ENCODE data around the gene YARS1.
"Not testable (repeated sequence)": the region's sequence is repeated elsewhere in the genome, so short reads cannot be mapped to it uniquely, and the experiment has no call there.

Gene YARS1

DNA sequence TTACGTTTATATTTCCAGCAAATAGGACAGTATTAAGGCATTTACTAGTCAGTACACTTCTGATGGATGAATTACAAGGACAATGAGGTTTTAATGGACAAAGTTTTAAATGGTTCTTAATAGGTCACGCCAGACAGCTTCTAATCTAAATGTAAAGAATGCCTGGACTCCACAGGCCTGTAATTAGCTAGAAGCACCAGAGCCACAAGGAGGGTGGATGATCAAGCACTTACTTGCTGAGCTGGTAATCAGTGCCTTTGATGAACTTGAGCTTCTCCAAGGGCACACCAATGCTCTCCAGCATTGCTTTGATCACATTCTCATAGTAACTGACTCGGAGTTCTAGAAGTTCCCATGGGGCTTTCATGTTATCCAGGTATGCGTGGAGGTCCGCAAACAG, 6.8 kb downstream of the YARS1 start:
- peaks cover 99% of the 10 kb centered on the region for H3K36me3 ChIP-seq (ENCODE audit: insufficient read depth, low read length)
- no peaks in the 10 kb centered on the region for H3K9me3 ChIP-seq (ENCODE audit: low read depth, low read length)
- DNase-seq (ENCODE audit: low read depth, low spot score): no peak
- TF ChIP-seq EZH2 (IDR thresholded peaks at IDR 0.05): no peak
- no peak for TF ChIP-seq FOXP2 (optimal IDR thresholded peaks at IDR 0.05; ENCODE audit: control extremely low read depth, extremely low read length, insufficient read depth)
- TF ChIP-seq POLR2AphosphoS5 (IDR thresholded peaks at IDR 0.05; ENCODE audit: borderline replicate concordance, low read depth, low read length): no peak
- H3K9ac ChIP-seq (ENCODE audit: insufficient read length): no peak overlapping the region
- no peak overlapping the region for H3K4me3 ChIP-seq
- no peak overlapping the region for H3K27ac ChIP-seq

DNA sequence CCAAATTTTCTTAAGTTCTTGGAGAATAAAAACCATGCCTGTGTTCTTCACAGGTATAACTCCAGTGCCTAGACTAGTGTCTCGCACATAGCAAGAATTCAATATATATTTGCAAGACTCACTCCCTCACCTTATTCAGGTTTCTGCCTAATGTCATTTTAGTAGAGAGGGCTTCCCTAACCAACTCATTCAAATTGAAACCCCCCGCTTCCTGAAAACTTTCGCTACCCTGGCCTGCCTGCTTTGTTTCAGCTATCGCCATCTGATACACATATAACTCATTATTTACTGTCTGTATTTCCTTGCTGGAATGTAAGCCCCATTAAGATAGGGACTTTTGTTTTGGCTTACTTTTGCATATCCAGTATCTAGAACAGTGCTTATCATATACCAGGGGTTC, 8.6 kb downstream of the YARS1 start:
- H3K9me3 ChIP-seq (ENCODE audit: low read depth, low read length): no peaks in the 10 kb centered on the region
- no peak for TF ChIP-seq FOXP2 (optimal IDR thresholded peaks at IDR 0.05; ENCODE audit: control extremely low read depth, extremely low read length, insufficient read depth)
- no peak for TF ChIP-seq EZH2 (IDR thresholded peaks at IDR 0.05)
- no peak for TF ChIP-seq POLR2AphosphoS5 (IDR thresholded peaks at IDR 0.05; ENCODE audit: borderline replicate concordance, low read depth, low read length)
- DNase-seq (ENCODE audit: low read depth, low spot score): no peak
- no peak overlapping the region for H3K9ac ChIP-seq (ENCODE audit: insufficient read length)
- no peak overlapping the region for H3K4me3 ChIP-seq
- H3K27ac ChIP-seq: no peak overlapping the region
- peaks cover 84% of the 10 kb centered on the region for H3K36me3 ChIP-seq (ENCODE audit: insufficient read depth, low read length)

DNA sequence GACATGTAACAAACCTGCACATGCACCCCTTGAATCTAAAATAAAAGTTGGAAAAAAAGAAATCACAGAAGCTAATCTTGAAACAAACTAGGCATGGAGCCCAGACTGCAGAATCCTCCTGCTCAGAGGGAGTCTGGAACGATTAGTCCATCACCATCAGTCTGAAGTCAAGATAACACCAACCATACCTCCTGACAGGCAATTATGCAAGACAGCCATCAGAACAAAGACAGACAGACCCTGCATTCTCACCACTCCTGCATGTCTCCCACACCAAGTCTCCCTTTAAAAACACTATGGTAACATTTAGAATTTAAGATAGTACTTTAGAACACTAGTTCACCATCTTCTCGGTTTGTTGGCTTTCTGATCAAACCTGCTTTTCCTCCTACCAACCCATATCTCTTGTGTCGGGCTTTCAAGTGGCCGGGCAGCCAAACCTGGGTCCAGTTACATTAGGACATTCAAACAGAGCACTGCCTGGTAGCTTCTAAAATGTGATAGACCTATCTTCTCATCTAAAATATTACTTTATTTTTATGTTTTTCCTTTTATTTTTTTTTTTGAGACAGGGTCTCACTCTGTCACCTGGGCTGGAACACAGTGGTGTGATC, 10.1 kb downstream of the YARS1 start:
- no peaks in the 10 kb centered on the region for H3K9me3 ChIP-seq (ENCODE audit: low read depth, low read length)
- H3K4me3 ChIP-seq: no peak overlapping the region
- no peak for DNase-seq (ENCODE audit: low read depth, low spot score)
- TF ChIP-seq EZH2 (IDR thresholded peaks at IDR 0.05) (no peak), FOXP2 (optimal IDR thresholded peaks at IDR 0.05; ENCODE audit: control extremely low read depth, extremely low read length, insufficient read depth) (no peak), POLR2AphosphoS5 (IDR thresholded peaks at IDR 0.05; ENCODE audit: borderline replicate concordance, low read depth, low read length) (no peak)
- no peak overlapping the region for H3K9ac ChIP-seq (ENCODE audit: insufficient read length)
- H3K27ac ChIP-seq: no peak overlapping the region
- peaks cover 84% of the 10 kb centered on the region for H3K36me3 ChIP-seq (ENCODE audit: insufficient read depth, low read length)

DNA sequence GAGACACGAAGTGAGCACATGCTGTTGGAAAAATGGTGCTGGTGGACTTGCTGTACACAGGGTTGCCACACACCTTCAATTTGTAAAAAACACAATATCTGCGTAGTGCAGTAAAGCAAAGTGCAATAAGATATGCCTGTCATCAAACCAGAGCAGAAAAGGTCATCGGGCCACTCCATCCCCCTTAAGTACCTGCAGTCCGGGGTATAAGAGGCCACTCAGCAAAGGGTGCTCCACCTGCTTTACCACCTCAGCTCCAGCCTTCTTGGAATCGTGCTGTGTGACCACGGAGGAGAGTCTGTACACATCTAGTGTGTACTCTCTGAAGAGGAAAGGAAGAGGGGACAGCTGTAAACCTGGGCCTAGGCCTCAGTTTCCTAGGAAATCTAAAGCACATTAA, 10.9 kb downstream of the YARS1 start:
- Histone ChIP-seq H3K27ac (no peak overlapping the region), H3K9ac (ENCODE audit: insufficient read length) (no peak overlapping the region), H3K9me3 (ENCODE audit: low read depth, low read length) (no peaks in the 10 kb centered on the region), H3K36me3 (ENCODE audit: insufficient read depth, low read length) (peaks cover 82% of the 10 kb centered on the region), H3K4me3 (no peak overlapping the region)
- TF ChIP-seq FOXP2 (optimal IDR thresholded peaks at IDR 0.05; ENCODE audit: control extremely low read depth, extremely low read length, insufficient read depth) (no peak), EZH2 (IDR thresholded peaks at IDR 0.05) (no peak), POLR2AphosphoS5 (IDR thresholded peaks at IDR 0.05; ENCODE audit: borderline replicate concordance, low read depth, low read length) (no peak)
- no peak for DNase-seq (ENCODE audit: low read depth, low spot score)

DNA sequence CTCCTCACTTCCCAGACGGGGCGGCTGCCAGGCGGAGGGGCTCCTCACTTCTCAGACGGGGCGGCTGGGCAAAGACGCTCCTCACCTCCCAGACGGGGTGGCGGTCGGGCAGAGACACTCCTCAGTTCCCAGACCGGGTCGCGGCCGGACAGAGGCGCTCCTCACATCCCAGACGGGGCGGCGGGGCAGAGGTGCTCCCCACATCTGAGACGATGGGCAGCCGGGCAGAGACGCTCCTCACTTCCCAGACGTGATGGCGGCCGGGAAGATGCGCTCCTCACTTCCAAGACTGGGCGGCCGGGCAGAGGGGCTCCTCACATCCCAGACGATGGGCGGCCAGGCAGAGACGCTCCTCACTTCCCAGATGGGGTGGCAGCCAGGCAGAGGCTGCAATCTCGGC, 12.7 kb downstream of the YARS1 start:
- DNase-seq (ENCODE audit: low read depth, low spot score); H3K9ac ChIP-seq (ENCODE audit: insufficient read length); H3K9me3 ChIP-seq (ENCODE audit: low read depth, low read length); H3K27ac ChIP-seq; H3K4me3 ChIP-seq: not testable (repeated sequence)
- peaks cover 79% of the 10 kb centered on the region for H3K36me3 ChIP-seq (ENCODE audit: insufficient read depth, low read length)

DNA sequence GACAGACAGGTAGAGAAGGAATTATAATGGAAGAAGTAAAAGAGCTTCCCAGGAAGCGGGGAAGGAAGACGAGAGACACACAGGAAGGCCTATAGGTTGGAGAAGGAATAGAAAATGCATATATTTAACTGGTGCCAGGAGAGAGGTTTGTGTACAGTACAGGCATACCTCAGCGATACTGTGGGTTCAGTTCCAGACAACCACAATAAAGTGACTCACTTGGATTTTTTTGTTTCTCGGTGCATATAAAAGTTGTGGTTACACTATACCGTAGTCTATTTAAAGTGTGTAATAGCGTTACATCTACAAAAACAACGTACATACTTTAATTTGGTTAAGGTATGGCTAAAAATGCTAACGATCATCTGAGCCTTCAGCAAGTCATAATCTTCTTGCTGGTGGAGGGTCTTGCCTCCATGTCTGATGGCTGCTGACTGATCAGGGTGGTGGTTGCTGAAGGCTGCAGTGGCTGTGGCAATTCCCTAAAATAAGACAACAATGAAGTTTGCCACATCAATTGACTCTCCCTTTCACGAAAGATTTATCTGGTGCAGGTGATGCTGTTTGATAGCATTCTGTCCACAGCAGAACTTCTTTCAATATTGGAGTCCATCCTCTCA, 16.0 kb downstream of the YARS1 start:
- H3K9ac ChIP-seq (ENCODE audit: insufficient read length): no peak overlapping the region
- DNase-seq (ENCODE audit: low read depth, low spot score): no peak
- no peaks in the 10 kb centered on the region for H3K9me3 ChIP-seq (ENCODE audit: low read depth, low read length)
- H3K36me3 ChIP-seq (ENCODE audit: insufficient read depth, low read length): peaks cover 75% of the 10 kb centered on the region
- H3K27ac ChIP-seq: no peak overlapping the region
- no peak overlapping the region for H3K4me3 ChIP-seq
- no peak for TF ChIP-seq POLR2AphosphoS5 (IDR thresholded peaks at IDR 0.05; ENCODE audit: borderline replicate concordance, low read depth, low read length)
- TF ChIP-seq EZH2 (IDR thresholded peaks at IDR 0.05): no peak
- no peak for TF ChIP-seq FOXP2 (optimal IDR thresholded peaks at IDR 0.05; ENCODE audit: control extremely low read depth, extremely low read length, insufficient read depth)

DNA sequence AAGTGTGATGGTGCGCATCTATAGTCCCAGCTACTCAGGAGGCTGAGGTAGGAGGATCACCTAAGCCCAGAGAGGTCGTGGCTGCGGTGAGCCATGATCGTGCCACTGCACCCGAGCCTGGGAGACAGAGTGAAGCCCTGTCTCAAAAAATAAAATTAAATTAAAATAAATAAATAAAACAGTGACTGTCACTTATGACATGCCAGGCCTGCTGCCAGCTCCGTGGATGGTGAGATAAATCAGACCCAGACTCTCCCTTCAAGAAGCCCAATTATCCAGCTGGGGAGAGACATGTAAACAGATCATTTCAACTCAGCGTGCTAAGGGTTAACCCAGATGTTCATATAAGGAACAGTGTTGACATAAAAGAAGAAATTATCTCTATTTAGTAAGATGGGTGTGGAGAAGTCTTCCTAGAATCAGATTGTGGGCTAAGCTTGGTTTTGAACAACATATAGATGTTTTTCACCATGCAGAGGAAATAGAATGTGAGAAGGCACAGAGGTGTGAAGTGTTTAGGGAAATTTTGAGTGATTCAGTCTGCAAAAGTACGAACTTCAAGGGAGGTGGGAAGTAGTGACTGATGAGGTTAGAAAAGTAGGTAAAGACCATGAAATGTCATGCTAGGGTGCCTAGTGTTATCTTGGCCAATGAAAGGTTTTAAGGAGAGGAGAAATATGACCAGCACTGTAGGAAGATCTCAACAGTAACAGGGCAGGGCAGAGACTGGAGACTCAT, 18.3 kb downstream of the YARS1 start:
- Histone ChIP-seq H3K36me3 (ENCODE audit: insufficient read depth, low read length) (peaks cover 86% of the 10 kb centered on the region), H3K4me3 (no peak overlapping the region), H3K27ac (0 out of 2 replicates have a peak overlapping the region, but pooled peaks have one; percentile 36), H3K9me3 (ENCODE audit: low read depth, low read length) (no peaks in the 10 kb centered on the region), H3K9ac (ENCODE audit: insufficient read length) (no peak overlapping the region)
- TF ChIP-seq POLR2AphosphoS5 (IDR thresholded peaks at IDR 0.05; ENCODE audit: borderline replicate concordance, low read depth, low read length) (no peak), FOXP2 (optimal IDR thresholded peaks at IDR 0.05; ENCODE audit: control extremely low read depth, extremely low read length, insufficient read depth) (no peak), EZH2 (IDR thresholded peaks at IDR 0.05) (no peak)
- no peak for DNase-seq (ENCODE audit: low read depth, low spot score)

DNA sequence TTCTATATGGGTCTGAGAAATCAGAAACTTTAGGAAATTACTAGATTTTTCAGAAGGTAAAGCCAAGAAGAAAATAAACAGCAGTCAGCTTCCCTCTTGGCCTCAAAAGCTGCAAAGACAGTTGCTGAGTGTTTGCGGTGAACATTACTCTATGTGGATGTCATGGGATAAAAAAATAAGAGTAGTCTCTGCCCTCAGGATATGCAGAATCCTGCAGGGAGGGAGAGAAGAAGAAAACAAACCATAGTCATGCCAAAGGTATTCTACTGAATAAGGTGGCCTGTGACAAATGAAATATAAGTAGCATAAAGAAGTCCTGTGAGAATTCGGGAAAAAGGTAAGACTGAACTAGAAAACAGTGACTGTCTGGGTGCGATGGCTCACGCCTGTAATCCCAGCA, 19.0 kb downstream of the YARS1 start:
- Histone ChIP-seq H3K9me3 (ENCODE audit: low read depth, low read length) (no peaks in the 10 kb centered on the region), H3K27ac (no peak overlapping the region), H3K9ac (ENCODE audit: insufficient read length) (no peak overlapping the region), H3K36me3 (ENCODE audit: insufficient read depth, low read length) (peaks cover 89% of the 10 kb centered on the region), H3K4me3 (no peak overlapping the region)
- no peak for TF ChIP-seq EZH2 (IDR thresholded peaks at IDR 0.05)
- TF ChIP-seq FOXP2 (optimal IDR thresholded peaks at IDR 0.05; ENCODE audit: control extremely low read depth, extremely low read length, insufficient read depth): no peak
- TF ChIP-seq POLR2AphosphoS5 (IDR thresholded peaks at IDR 0.05; ENCODE audit: borderline replicate concordance, low read depth, low read length): no peak
- DNase-seq (ENCODE audit: low read depth, low spot score): no peak

Measured in SK-N-MC (cell line).